Activated T-cell treated with anti-CD3 and anti-CD28 coated beads for 1 hour (primary cell): ENCODE results near the gene E4F1.
"Not testable (repeated sequence)": the region's sequence is repeated elsewhere in the genome, so short reads cannot be mapped to it uniquely, and the experiment has no call there.

Experiments used
- DNase-seq: peaks from one replicate; pipeline ENCODE4 v3.0.0-alpha.2; 2020; ENCODE audit warnings: low read depth

Gene E4F1

DNA sequence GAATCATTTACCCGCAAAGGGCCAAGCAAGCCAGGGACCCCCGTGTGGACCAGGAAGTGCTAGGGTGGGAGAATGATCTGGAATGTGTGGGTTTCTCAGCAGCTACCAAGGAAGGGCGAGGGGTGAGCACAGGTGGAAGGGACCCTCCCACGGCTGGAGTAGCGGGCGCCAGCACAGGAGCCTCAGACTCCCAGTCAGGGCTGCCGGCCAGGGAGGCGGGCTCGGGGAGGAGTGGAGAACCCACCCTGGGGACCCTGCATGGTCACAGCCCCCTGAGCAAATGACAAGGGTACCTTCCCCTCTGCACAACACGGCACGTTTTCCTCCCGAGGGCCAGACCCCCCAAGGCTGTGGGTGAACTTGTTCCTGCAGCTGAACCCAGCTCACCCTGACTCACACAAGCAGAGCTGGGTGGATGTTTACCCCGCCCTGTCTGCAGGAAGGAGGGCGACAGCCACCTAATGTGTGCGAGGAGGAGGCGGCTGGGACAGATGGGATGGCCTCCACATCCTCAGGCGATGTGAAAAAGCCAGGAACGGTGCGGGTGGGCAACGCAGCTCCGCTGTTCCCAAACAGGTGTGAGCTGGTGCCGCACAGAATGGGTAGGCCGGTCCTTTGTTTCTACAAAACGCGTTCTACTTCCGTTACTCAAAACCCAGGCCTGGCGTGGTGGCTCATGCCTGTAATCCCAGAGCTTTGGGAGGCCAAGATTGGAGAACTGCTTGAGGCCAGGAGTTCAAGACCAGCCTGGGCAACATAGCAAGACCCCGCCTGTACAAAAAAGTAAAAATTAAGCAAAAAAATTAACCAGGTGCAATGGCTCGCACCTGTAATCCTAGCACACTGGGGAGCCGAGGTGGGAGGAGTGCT lies 21.8 kb downstream of the E4F1 start:
- no peak for DNase-seq

DNA sequence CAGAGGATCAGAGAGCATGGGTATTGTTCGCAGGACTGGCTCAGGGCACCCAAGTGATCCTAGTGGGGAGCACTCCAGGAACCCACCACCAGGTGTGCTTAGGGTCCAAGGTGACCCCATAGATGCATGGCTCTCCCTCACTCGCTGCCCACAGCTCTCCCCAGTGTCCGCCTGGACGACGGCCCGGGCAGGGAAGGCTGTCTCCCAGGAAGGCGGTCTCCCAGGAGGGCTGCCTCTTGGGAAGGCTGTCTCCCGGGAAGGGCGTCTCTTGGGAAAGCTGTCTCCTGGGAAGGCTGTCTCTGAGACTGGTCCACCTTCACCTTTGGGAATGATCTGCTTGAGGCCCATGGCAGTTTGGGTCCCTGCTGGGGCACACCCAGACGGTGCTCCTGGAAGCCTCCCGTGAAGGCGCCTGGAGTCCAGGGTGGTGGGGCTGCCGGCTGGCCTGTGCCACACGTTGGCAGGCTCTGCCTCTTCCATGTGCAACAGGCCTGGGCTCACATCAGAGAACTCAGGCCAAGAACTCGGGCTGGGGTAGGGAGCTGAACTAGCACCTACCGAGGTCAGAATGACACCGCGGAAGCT lies 23.0 kb downstream of the E4F1 start:
- DNase-seq = no peak

GRCh38 chr16:2250652-2251295 lies 27.4 kb downstream of the E4F1 start:
- DNase-seq = peak; percentile 17

- DNase-seq = peak; percentile 65
These were observed 28.1 kb downstream of the E4F1 start, which contains the start of gene ECI1 for GRCh38 chr16:2251296-2252111. Gene ECI1, minus strand, starts transcription at chr16:2251587. Its CDS starts 21 bp downstream, at chr16:2251566.

- DNase-seq = no peak
These were observed 29.4 kb downstream of the E4F1 start for GRCh38 chr16:2252806-2253148.

GRCh38 chr16:2253293-2253692 lies 29.9 kb downstream of the E4F1 start:
- DNase-seq = no peak

- no peak for DNase-seq
These were observed 33.2 kb downstream of the E4F1 start for GRCh38 chr16:2256531-2257140.

DNA sequence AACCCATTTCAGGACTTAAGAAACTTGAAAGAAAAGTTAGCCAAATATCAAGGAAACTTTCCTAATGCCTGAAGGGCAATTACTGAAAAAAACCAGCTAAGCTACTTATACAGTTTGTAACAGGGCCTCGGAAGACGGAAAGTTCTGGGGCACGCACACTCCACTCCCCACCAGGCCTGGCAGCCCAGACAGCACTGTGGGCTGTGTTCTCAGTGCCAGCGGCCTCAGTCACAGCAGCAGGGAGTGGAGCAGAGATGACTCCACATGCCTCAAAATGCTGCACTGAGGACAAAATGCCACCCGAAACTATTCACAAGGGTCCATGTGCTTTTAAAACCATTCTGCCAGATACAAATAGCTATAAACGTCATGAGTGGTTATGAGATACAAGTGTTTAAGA lies 34.3 kb downstream of the E4F1 start:
- DNase-seq = no peak

GRCh38 chr16:2258530-2258929 lies 35.1 kb downstream of the E4F1 start:
- DNase-seq = not testable (repeated sequence)

DNA sequence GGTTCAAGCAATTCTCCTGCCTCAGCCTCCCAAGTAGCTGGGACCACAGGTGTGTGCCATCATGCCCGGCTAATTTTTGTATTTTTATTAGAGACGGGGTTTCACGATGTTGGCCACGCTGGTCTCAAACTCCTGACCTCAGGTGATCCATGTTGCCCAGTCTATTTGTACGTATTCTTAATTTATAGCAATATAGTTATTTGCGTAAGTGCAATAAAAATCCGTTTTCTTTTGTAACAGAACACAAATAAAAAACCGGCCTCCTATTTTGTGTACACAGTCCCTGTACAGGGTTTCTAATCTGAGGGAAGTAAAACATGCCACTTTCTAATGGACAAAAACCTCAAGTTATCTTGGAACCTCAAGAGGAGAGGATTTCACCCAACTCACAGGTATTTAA lies 36.9 kb downstream of the E4F1 start:
- DNase-seq = no peak

DNA sequence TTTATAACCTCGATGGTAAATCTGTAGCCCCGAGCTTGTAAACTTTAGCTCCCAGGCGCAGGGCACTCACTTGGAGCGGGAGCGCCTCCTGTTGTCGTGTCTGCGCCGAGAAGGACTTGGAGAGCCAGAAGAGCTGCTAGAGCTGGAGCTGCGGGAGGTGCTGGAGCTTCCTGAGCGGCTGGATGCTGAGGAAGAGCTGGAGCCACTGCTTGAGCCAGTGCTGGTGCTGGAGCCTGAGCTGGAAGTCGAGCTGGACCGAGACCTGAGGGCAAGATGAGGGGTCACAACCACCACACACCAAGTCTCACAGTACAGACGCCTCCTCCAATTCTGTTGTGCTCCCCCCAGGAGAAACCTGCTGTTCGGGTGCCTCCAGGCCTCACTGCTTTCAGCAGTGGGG lies 39.6 kb downstream of the E4F1 start:
- not testable (repeated sequence) for DNase-seq

GRCh38 chr16:2266887-2267286 lies 43.5 kb downstream of the E4F1 start:
- not testable (repeated sequence) for DNase-seq

DNA sequence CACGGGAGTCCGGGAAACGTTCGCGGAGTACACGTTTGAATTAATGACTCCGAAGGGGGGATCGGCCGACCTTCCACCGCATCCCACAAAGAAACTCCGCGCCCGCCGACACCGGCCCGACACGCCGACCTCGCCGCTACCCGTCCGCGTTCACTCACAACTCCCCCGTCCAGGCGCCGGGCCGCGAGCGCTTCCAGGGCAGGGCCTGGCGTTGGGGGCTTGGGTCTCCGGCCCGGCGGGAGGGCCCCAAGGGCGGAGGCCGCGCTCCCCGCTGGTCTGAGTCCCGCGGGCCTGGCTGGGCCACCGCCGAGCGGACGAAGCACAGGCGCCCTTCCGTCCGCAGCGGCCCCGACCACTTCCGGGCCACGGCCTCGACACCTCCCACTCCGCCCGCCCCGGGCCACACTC lies 44.1 kb downstream of the E4F1 start:
- DNase-seq = not testable (repeated sequence)

DNA sequence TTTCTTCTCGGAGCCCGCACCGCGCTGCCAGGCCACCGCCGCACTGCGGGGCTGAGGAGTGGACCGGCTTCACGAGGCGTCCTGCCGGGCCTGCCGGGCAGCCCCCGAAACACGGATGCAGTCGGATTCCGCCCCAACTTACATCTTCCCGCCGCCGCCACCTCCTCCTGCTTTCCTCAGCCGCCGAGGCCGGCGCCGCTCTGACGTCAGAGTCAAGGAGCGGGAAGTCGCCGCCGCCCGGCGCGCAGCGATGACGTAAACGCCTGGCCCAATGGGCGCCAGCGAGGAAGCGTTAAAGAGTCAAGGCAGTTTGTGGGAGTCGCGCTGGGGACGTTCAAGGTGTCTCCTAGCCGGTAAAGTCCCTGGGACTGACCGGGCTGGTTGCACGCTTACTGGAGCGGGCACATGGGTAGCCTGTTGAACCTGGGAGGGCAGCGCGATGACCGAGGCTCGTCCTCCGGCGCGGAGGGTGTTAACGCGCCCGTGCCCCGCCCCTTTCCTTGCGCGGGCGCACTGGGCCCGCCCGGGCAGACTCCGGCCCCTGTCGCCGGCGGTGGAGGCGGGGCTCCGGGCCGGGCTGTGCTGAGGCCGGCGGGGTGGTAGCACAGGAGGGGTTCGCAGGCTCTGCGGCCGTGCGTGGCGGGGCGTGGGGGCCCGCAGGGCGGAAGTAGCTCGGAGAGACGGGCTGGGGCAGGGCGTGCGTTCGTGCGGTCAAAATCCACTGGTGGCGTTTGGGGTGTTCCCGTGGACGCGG lies 44.7 kb downstream of the E4F1 start, which contains the start of gene RNPS1:
Gene RNPS1, minus strand, starts transcription at position 214 of the 754 bp plus-strand sequence. CDS start 3,483 bp downstream, outside the sequence.
- peak; percentile 90 for DNase-seq

DNA sequence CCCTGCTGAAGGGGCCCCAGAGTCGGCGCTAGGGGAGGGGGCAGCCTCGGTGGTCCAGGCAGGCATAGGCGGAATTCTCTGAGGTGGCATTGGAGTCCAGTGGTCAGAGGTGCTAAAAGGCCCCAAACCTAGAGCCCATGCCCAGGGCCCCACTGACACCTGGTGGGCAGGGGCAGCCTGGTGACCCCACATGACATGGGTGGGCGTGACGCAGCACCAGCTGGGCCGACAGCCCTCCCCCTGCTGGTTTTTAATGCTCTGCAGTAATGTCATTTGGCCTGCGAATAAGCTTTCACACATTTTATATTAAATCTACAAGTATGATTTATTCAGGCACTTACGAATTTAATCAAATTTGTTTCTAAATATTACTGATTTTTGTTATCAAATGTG lies 46.7 kb downstream of the E4F1 start:
- no peak for DNase-seq

DNA sequence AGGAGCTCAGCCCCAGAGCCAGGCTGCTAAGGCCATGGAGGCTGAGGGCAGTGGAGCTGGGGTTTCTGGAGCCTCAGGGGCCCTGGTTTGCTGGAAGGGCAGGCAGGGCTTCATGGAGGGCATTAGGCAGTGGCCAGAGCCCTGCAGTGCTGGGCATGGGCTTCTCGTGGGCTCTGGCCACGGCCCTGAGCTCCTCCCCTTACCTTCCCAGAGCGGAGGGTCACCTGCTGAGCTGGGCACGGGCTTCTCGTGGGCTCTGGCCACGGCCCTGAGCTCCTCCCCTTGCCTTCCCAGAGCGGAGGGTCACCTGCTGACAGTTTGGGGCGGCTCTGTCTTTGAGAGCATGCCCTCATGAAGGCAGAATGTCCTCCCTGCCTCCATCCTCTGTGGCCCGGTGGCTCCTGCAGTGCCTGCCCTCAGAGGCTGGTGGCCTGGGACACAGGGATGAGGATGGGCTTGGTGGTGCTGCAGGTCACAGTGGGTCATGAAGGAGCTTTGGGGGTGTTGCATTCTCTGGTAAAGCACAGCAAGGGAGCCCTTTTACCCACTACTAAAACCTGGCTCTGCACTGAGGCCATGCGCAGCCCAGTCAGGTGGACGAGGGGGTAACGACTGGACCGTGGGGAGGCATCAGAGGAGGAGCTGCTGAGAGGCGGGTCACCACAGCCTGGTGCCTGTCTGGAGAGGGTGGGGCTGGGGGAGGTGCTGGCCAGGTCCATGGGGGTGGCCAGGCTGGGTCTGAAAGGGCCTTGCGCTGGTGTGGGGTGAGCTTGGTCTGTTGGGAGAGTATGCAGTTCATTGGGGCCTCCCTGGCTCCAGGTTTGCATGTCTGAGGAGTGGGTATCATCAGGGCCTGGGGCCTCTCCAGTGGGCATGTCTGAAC lies 47.4 kb downstream of the E4F1 start:
- no peak for DNase-seq

GRCh38 chr16:2271848-2272461 lies 48.6 kb downstream of the E4F1 start:
- no peak for DNase-seq

DNA sequence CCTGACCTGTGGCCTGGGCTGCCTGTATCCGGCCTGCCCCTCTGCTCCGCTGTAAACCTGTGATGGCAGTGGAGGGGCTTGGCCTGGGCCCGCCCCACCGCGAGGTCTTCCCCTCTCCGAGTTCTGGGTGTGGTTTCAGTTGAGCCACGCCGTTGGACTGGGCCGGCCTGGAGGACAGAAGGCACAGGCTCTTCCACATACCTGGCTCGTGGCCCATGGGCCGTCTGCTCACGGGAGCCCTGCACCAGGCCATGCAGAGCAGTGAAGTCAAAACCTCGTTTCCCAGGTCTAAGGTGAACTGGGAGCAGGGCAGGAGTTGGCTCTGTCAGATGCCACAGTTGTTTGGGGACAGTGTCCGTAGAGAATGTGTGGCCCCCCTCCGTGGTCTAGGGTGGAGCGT lies 50.1 kb downstream of the E4F1 start:
- no peak for DNase-seq

DNA sequence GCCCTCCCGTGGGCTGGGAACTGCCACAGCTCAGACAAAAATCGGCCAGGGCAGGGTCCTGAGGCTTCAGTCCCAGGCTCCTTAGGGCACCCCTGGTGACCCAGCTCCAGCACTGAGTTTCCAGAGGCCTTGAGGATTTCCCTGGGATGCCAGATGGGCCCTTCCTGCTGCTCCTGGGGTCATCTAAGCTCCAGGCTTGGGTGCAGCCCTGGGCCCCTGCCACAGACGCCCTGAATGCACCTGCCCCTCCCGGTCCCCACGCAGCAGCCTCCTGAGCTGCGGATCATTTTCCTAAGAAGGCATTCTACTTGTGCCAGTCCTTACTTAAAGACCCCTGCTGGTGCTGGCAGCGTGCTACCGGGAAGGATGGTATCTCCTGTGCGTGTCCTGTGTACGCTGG lies 50.5 kb downstream of the E4F1 start:
- DNase-seq = no peak
